Activated T-cell treated with anti-CD3 and anti-CD28 coated beads, Interleukin-2, amount 50 U/mL, for 72 hours (primary cell): ENCODE measurements around the gene PCBP3. TPM values are rescaled to one million over a fixed set of nuclear protein-coding genes. Genes with fewer than 3 reads are reported as not detected.

ENCODE experiments used
- ATAC-seq, 2 donors: fragments of 150-1000 bp; cut with Tn5 transposase; replicated peaks in 1 of 2; 2 replicates each; pipeline ENCODE4 v1.10.0; 2021; ENCODE audit warnings: moderate library complexity in 2 of 2, mild to moderate bottlenecking in 1 of 2
- DNase-seq, 2 donors: peaks; one replicate each; pipeline ENCODE4 v3.0.0; 2021 to 2022; ENCODE audit warnings: mixed read lengths in 1 of 2
- H3K27ac Mint-ChIP-seq: one replicate; pipeline ENCODE4 v1.8.0; 2022; ENCODE audit warnings: mild to moderate bottlenecking, moderate library complexity, mixed read lengths
- H3K27me3 Mint-ChIP-seq: one replicate; pipeline ENCODE4 v1.8.0; 2022; ENCODE audit warnings: low read depth, mixed read lengths
- H3K36me3 Mint-ChIP-seq, 2 donors: one replicate each; pipeline ENCODE4 v1.8.0; 2022; ENCODE audit warnings: mixed read lengths in 2 of 2, mild to moderate bottlenecking in 1 of 2; ENCODE audit not compliant: insufficient read depth in 2 of 2
- H3K4me1 Mint-ChIP-seq: one replicate; pipeline ENCODE4 v1.8.0; 2022; ENCODE audit warnings: low read depth, mixed read lengths
- H3K4me3 Mint-ChIP-seq, 2 donors: one replicate each; pipeline ENCODE4 v1.8.0; 2022; ENCODE audit warnings: mild to moderate bottlenecking in 2 of 2, mixed read lengths in 2 of 2, moderate library complexity in 2 of 2
- H3K9me3 Mint-ChIP-seq, 2 donors: one replicate each; pipeline ENCODE4 v1.8.0; 2022; ENCODE audit warnings: mixed read lengths in 2 of 2
- total RNA-seq, 2 donors: library from RNA; stranded (reverse); gene quantifications; one replicate each; pipeline ENCODE4 v1.2.3, GENCODE V29; 2022

PCBP3 gene
- total RNA-seq, 2 donors from 2014 or later: 20.2 to 24.1 TPM

- Mint-ChIP-seq H3K4me3 (no peak overlapping the region), H3K9me3 (no peaks in the 10 kb centered on the region), H3K27ac (no peak overlapping the region), H3K36me3 (no peaks in the 10 kb centered on the region), H3K27me3 (no peaks in the 10 kb centered on the region), H3K4me1 (peaks cover 9% of the 10 kb centered on the region)
- no peak for ATAC-seq
- DNase-seq: no peak
Observed at GRCh38 chr21:45858180-45858579, 214.7 kb downstream of the PCBP3 start.

- Mint-ChIP-seq H3K27me3 (no peaks in the 10 kb centered on the region), H3K4me1 (peaks cover 9% of the 10 kb centered on the region)
- no peak for ATAC-seq
Observed at GRCh38 chr21:45859041-45859761, 215.7 kb downstream of the PCBP3 start.

GRCh38 chr21:45859762-45860357 is 216.3 kb downstream of the PCBP3 start:
- no peak for DNase-seq
- Mint-ChIP-seq H3K27me3 (no peaks in the 10 kb centered on the region), H3K36me3 (no peaks in the 10 kb centered on the region), H3K4me3 (no peak overlapping the region), H3K4me1 (peaks cover 9% of the 10 kb centered on the region), H3K9me3 (no peaks in the 10 kb centered on the region), H3K27ac (no peak overlapping the region)
- no peak for ATAC-seq

More at GRCh38 chr21:45859041-45859761, 215.7 kb downstream of the PCBP3 start:
- H3K4me3 Mint-ChIP-seq: no peak overlapping the region
- H3K27ac Mint-ChIP-seq: no peak overlapping the region
- H3K9me3 Mint-ChIP-seq: no peaks in the 10 kb centered on the region
- no peak for DNase-seq
- no peaks in the 10 kb centered on the region for H3K36me3 Mint-ChIP-seq

- no peaks in the 10 kb centered on the region for H3K36me3 Mint-ChIP-seq
Observed at GRCh38 chr21:45860493-45861155, 217.1 kb downstream of the PCBP3 start.

GRCh38 chr21:45861156-45861870 is 217.8 kb downstream of the PCBP3 start:
- Mint-ChIP-seq H3K36me3 (no peaks in the 10 kb centered on the region), H3K9me3 (no peaks in the 10 kb centered on the region), H3K27me3 (no peaks in the 10 kb centered on the region), H3K4me1 (peaks cover 9% of the 10 kb centered on the region), H3K27ac (no peak overlapping the region), H3K4me3 (no peak overlapping the region)
- no peak for ATAC-seq
- no peak for DNase-seq

More at GRCh38 chr21:45860493-45861155, 217.1 kb downstream of the PCBP3 start:
- no peak overlapping the region for H3K4me3 Mint-ChIP-seq
- no peaks in the 10 kb centered on the region for H3K9me3 Mint-ChIP-seq
- H3K4me1 Mint-ChIP-seq: peaks cover 9% of the 10 kb centered on the region
- ATAC-seq (no peak), DNase-seq (no peak)
- H3K27ac Mint-ChIP-seq: no peak overlapping the region
- H3K27me3 Mint-ChIP-seq: no peaks in the 10 kb centered on the region

- DNase-seq (no peak), ATAC-seq (no peak)
- H3K9me3 Mint-ChIP-seq: no peaks in the 10 kb centered on the region
- H3K27me3 Mint-ChIP-seq: no peaks in the 10 kb centered on the region
- H3K4me1 Mint-ChIP-seq: peaks cover 9% of the 10 kb centered on the region
- no peaks in the 10 kb centered on the region for H3K36me3 Mint-ChIP-seq
- H3K27ac Mint-ChIP-seq: no peak overlapping the region
- H3K4me3 Mint-ChIP-seq: no peak overlapping the region
Observed at GRCh38 chr21:45862543-45863207, 219.2 kb downstream of the PCBP3 start.

- no peak for ATAC-seq
- Mint-ChIP-seq H3K9me3 (no peaks in the 10 kb centered on the region), H3K27me3 (no peaks in the 10 kb centered on the region), H3K27ac (no peak overlapping the region), H3K36me3 (no peaks in the 10 kb centered on the region), H3K4me1 (peaks cover 9% of the 10 kb centered on the region), H3K4me3 (no peak overlapping the region)
- no peak for DNase-seq
Observed at GRCh38 chr21:45863267-45863666, 219.7 kb downstream of the PCBP3 start.

GRCh38 chr21:45863751-45864150 is 220.2 kb downstream of the PCBP3 start:
- ATAC-seq (no peak), DNase-seq (no peak)
- no peaks in the 10 kb centered on the region for H3K36me3 Mint-ChIP-seq
- H3K4me1 Mint-ChIP-seq: peaks cover 4% of the 10 kb centered on the region
- no peak overlapping the region for H3K4me3 Mint-ChIP-seq
- H3K9me3 Mint-ChIP-seq: no peaks in the 10 kb centered on the region
- H3K27me3 Mint-ChIP-seq: no peaks in the 10 kb centered on the region
- H3K27ac Mint-ChIP-seq: no peak overlapping the region

GRCh38 chr21:45864436-45864835 is 220.9 kb downstream of the PCBP3 start:
- Mint-ChIP-seq H3K9me3 (no peaks in the 10 kb centered on the region), H3K4me1 (no peaks in the 10 kb centered on the region), H3K36me3 (no peaks in the 10 kb centered on the region), H3K4me3 (no peak overlapping the region), H3K27me3 (no peaks in the 10 kb centered on the region), H3K27ac (no peak overlapping the region)
- ATAC-seq: no peak
- no peak for DNase-seq

- no peaks in the 10 kb centered on the region for H3K9me3 Mint-ChIP-seq
- no peak overlapping the region for H3K4me3 Mint-ChIP-seq
- H3K27me3 Mint-ChIP-seq: no peaks in the 10 kb centered on the region
- DNase-seq: no peak
- H3K36me3 Mint-ChIP-seq: no peaks in the 10 kb centered on the region
- H3K4me1 Mint-ChIP-seq: no peaks in the 10 kb centered on the region
- H3K27ac Mint-ChIP-seq: no peak overlapping the region
- ATAC-seq: no peak
Observed at GRCh38 chr21:45865106-45865835, 221.7 kb downstream of the PCBP3 start.

GRCh38 chr21:45866551-45866950 is 223.0 kb downstream of the PCBP3 start:
- Mint-ChIP-seq H3K36me3 (no peaks in the 10 kb centered on the region), H3K9me3 (no peaks in the 10 kb centered on the region), H3K4me1 (no peaks in the 10 kb centered on the region), H3K4me3 (no peak overlapping the region), H3K27ac (no peak overlapping the region), H3K27me3 (no peaks in the 10 kb centered on the region)
- ATAC-seq (no peak), DNase-seq (no peak)

- ATAC-seq: no peak
- no peak for DNase-seq
- H3K27ac Mint-ChIP-seq: no peak overlapping the region
- H3K4me3 Mint-ChIP-seq: no peak overlapping the region
- no peaks in the 10 kb centered on the region for H3K27me3 Mint-ChIP-seq
- no peaks in the 10 kb centered on the region for H3K9me3 Mint-ChIP-seq
- H3K4me1 Mint-ChIP-seq: no peaks in the 10 kb centered on the region
- no peaks in the 10 kb centered on the region for H3K36me3 Mint-ChIP-seq
Observed at GRCh38 chr21:45867041-45867666, 223.6 kb downstream of the PCBP3 start.
